Tibial nerve (tissue), 4 donors: ENCODE results near the gene SIRT3. TPM values are rescaled to one million over a fixed set of nuclear protein-coding genes. Genes with fewer than 3 reads are reported as not detected.

Experiments used
- DNase-seq, 2 donors: peaks; one replicate each; pipeline ENCODE4 v3.0.0-alpha.2; 2019; ENCODE audit warnings: low spot score in 2 of 2
- H3K27ac ChIP-seq, 4 donors: fragments of 200-600 bp; sonication (generic) in 3 of 4; one replicate each; pipeline ENCODE4 v1.5.1; 2017 to 2019; ENCODE audit warnings: mild to moderate bottlenecking in 1 of 4
- H3K27me3 ChIP-seq, 2 donors: fragments of 200-600 bp; sonication (generic) in 1 of 2; one replicate each; pipeline versions ENCODE4 v1.5.1 to v1.6.0; 2017 to 2019
- H3K36me3 ChIP-seq, 3 donors: fragments of 200-600 bp; sonication (generic); one replicate each; pipeline ENCODE4 v1.5.1; 2018 to 2019
- H3K4me1 ChIP-seq, 4 donors: fragments of 200-600 bp; sonication (generic) in 3 of 4; one replicate each; pipeline ENCODE4 v1.5.1; 2017 to 2019
- H3K4me3 ChIP-seq, 4 donors: fragments of 200-600 bp; sonication (generic) in 3 of 4; one replicate each; pipeline ENCODE4 v1.5.1; 2017 to 2019; ENCODE audit warnings: mild to moderate bottlenecking in 1 of 4, moderate library complexity in 1 of 4
- H3K9me3 ChIP-seq, 4 donors: fragments of 200-600 bp; sonication (generic) in 3 of 4; one replicate each; pipeline ENCODE4 v1.5.1; 2017 to 2019
- EP300 ChIP-seq, 2 donors: sonication (generic); formaldehyde crosslinking; IDR thresholded peaks; one replicate each; pipeline ENCODE4 v1.6.1; 2017; ENCODE audit warnings: antibody characterized with exemption in 2 of 2, mild to moderate bottlenecking in 1 of 2
- POLR2A ChIP-seq, 2 donors: fragments of 450-650 bp; IDR thresholded peaks; one replicate each; pipeline ENCODE4 v1.6.1; 2017; ENCODE audit warnings: antibody characterized with exemption in 2 of 2, mild to moderate bottlenecking in 2 of 2, moderate library complexity in 2 of 2
- WGBS, 2 donors: methylation state at CpG; one replicate each; pipeline ENCODE4 v1.1.5; 2018; 5-methylcytosine and 5-hydroxymethylcytosine counted together
- total RNA-seq, 4 donors: library from RNA; depleted of rRNA; stranded (reverse); fragments of >200 nt; gene quantifications; one replicate each; pipeline ENCODE4 v1.1.0, GENCODE V29; 2016
- TF ChIP-seq, protein P1 (sequence below), 5 experiments: fragments of 200-600 bp in 3 of 5; fragments of 450-650 bp in 2 of 5; sonication (generic) in 3 of 5; IDR thresholded peaks; one replicate each; pipeline ENCODE4 v1.5.1; 2016 to 2019; ENCODE audit warnings: antibody characterized with exemption in 5 of 5, mild to moderate bottlenecking in 3 of 5, moderate library complexity in 2 of 5

Gene SIRT3
- total RNA-seq, 4 donors from 2014 or later = 14.9 to 23.4 (median 17.5) TPM

DNA sequence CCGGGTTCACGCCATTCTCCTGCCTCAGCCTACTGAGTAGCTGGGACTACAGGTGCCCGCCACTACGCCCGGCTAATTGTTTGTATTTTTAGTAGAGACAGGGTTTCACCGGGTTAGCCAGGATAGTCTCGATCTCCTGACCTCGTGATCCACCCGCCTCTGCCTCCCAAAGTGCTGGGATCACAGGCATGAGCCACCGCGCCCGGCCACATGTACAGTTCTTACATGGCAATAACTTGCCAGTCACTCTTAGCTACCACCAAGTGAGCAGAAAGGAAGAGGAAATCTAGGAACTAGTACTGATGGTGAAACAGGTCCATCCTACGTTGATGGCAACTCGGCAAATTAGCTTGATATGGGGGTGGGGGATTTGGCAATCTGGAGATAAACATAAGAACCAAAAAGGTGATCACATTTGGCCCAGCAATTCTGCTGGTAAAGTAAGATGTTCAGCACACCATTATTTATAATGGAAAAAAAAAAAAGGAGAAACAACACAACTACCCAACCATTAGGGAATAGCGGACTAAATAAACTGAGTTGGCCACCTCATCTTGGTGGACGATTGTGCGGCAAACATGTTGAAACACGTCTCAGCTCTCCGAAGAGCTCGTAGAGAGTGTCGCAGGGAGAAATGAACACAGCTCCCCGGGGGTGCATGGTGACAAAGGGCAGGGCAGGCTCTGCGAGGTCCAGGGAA is 47.4 kb upstream of the SIRT3 start:
- Histone ChIP-seq H3K27me3 (peaks cover 4 to 71% of the 10 kb centered on the region in 2 donors), H3K4me1 (peaks cover 0 to 39% (median 31%) of the 10 kb centered on the region in 4 donors), H3K4me3 (no peak overlapping the region), H3K9me3 (no peaks in the 10 kb centered on the region), H3K36me3 (no peaks in the 10 kb centered on the region), H3K27ac (no peak overlapping the region)
- WGBS, 2 donors = 85 to 86% methylated on average over 23 of the region's 23 CpGs
- TF ChIP-seq, protein P1, sequence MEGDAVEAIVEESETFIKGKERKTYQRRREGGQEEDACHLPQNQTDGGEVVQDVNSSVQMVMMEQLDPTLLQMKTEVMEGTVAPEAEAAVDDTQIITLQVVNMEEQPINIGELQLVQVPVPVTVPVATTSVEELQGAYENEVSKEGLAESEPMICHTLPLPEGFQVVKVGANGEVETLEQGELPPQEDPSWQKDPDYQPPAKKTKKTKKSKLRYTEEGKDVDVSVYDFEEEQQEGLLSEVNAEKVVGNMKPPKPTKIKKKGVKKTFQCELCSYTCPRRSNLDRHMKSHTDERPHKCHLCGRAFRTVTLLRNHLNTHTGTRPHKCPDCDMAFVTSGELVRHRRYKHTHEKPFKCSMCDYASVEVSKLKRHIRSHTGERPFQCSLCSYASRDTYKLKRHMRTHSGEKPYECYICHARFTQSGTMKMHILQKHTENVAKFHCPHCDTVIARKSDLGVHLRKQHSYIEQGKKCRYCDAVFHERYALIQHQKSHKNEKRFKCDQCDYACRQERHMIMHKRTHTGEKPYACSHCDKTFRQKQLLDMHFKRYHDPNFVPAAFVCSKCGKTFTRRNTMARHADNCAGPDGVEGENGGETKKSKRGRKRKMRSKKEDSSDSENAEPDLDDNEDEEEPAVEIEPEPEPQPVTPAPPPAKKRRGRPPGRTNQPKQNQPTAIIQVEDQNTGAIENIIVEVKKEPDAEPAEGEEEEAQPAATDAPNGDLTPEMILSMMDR (IDR thresholded peaks at IDR 0.05) = no peak
- no peak for TF ChIP-seq POLR2A (IDR thresholded peaks at IDR 0.05)
- TF ChIP-seq EP300 (IDR thresholded peaks at IDR 0.05) = no peak
- peak in 1 of 2 donors; percentile 2 for DNase-seq

DNA sequence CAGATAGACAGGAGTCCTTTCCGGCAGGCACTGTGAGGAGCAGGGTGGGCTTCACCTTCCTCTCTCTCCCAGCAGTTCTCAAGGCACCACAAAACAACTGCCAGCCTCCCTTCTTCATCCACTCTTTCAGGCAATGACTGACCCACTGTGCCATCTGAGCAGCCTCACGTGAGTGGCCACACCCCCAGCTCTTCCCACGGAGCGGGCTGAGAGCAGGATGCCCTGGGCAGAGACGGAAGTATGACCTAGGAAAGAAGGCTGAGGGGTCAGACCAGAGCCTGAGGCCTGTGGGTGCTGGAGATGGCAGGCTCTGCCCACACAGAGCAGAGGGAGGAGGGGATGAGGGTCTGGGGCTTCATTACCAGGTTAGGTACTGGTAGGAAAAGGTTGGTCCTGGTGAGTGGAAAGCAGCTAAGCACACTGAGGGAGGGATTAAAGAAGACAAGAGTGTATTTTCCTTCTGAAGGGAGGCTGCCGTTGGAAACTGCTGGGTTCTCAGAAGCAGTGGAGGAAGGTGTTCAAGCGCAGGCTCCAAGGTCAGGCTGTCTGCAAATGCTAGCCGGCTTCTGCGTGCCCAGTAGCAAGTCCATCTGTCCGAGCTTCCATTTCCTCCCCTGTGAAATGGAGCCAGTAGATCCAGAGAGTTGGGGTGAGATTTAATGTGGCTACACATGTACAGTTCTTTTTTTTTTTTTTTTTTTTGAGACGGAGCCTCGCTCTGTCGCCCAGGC is 46.7 kb upstream of the SIRT3 start:
- peaks cover 0 to 31% (median 25%) of the 10 kb centered on the region in 4 donors for H3K4me1 ChIP-seq
- H3K27me3 ChIP-seq = peaks cover 4 to 79% of the 10 kb centered on the region in 2 donors
- H3K36me3 ChIP-seq = no peaks in the 10 kb centered on the region
- H3K9me3 ChIP-seq = no peaks in the 10 kb centered on the region
- WGBS, 2 donors = 54 to 60% methylated on average over 13 of the region's 13 CpGs
- no peak overlapping the region for H3K4me3 ChIP-seq
- H3K27ac ChIP-seq = peak overlapping the region in 1 of 4 donors; percentile 10
- TF ChIP-seq POLR2A (IDR thresholded peaks at IDR 0.05) (no peak), EP300 (IDR thresholded peaks at IDR 0.05) (no peak)
- TF ChIP-seq, protein P1 (IDR thresholded peaks at IDR 0.05) = no peak
- no peak for DNase-seq

DNA sequence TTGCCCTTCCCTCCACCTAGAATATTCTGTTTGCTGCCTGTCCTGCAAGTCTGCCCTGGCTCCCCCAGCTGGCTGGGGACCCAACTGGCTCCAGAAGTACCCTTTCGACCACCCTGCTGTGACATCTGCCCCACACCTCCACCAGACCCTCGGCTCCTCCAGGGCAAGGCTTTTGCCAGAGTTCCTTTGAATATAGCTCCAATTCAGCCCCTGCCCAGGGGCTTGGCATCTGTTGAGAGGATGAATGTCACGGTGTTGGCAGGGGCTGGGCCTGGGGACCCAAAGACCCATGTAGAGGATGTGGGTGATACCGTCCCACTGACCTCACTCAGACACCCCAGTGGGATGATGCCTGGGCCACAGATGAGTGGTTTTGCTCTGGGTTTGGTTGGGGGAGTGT is 46.0 kb upstream of the SIRT3 start:
- no peaks in the 10 kb centered on the region for H3K9me3 ChIP-seq
- H3K27me3 ChIP-seq = peaks cover 4 to 81% of the 10 kb centered on the region in 2 donors
- 60 to 61% methylated on average over 4 of the region's 4 CpGs for WGBS, 2 donors

DNA sequence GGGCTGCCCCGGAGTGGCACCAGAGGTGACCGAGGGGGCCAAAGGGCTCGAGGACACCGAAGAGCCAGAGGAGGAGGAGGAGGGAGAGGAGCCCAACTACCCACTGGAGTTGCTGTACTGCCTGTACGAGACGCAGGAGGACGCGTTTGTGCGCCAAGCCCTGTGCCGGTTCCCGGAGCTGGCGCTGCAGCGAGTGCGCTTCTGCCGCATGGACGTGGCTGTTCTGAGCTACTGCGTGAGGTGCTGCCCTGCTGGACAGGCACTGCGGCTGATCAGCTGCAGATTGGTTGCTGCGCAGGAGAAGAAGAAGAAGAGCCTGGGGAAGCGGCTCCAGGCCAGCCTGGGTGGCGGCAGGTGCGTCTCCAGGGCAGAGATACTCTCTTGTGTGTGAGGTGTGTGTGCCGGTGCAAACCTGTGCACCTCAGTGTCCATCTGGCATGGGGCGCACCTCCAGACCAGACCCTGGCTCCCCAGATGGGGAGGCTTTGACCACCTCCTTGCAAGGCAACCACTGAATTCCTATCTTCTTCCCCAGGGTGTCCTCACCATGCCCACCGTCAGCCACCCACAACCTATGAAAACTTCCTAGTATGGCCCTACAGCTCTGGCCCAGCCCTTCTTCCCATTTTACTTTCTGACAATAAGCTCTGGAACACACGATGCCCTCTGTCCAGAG is 45.5 kb upstream of the SIRT3 start:
- no peak for DNase-seq
- peaks cover 4 to 81% of the 10 kb centered on the region in 2 donors for H3K27me3 ChIP-seq
- TF ChIP-seq EP300 (IDR thresholded peaks at IDR 0.05) = no peak
- TF ChIP-seq, protein P1 (IDR thresholded peaks at IDR 0.05) = no peak
- no peak for TF ChIP-seq POLR2A (IDR thresholded peaks at IDR 0.05)
- H3K4me3 ChIP-seq = peak overlapping the region in 2 of 4 donors; percentile 37 to 62
- no peaks in the 10 kb centered on the region for H3K9me3 ChIP-seq
- no peaks in the 10 kb centered on the region for H3K36me3 ChIP-seq
- peaks cover 0 to 30% (median 24%) of the 10 kb centered on the region in 4 donors for H3K4me1 ChIP-seq
- WGBS, 2 donors = 46 to 50% methylated on average over 17 to 25 of the region's 26 CpGs
- peak overlapping the region in 1 of 4 donors; percentile 71 for H3K27ac ChIP-seq

More for the DNA sequence above, 46.0 kb upstream of the SIRT3 start:
- peak overlapping the region in 1 of 4 donors; percentile 10 for H3K27ac ChIP-seq
- peaks cover 0 to 30% (median 24%) of the 10 kb centered on the region in 4 donors for H3K4me1 ChIP-seq
- DNase-seq = peak in 1 of 2 donors; percentile 3
- no peak for TF ChIP-seq POLR2A (IDR thresholded peaks at IDR 0.05)
- TF ChIP-seq, protein P1 (IDR thresholded peaks at IDR 0.05) = no peak
- TF ChIP-seq EP300 (IDR thresholded peaks at IDR 0.05) = no peak
- H3K36me3 ChIP-seq = no peaks in the 10 kb centered on the region
- H3K4me3 ChIP-seq = no peak overlapping the region
